Gastroesophageal sphincter (tissue), 3 donors: Measurements from ENCODE around the gene OR2B6.

Source experiments
- CTCF ChIP-seq, 4 experiments: fragments of 200-600 bp in 2 of 4; fragments of 450-650 bp in 2 of 4; sonication (generic) in 1 of 4; IDR thresholded peaks; one replicate each; pipeline ENCODE4 v1.5.1; 2017 to 2019; ENCODE audit warnings: antibody characterized with exemption in 4 of 4, mild to moderate bottlenecking in 2 of 4, moderate library complexity in 2 of 4
- EP300 ChIP-seq: sonication (generic); formaldehyde crosslinking; IDR thresholded peaks from one replicate; pipeline ENCODE4 v1.6.1; 2017; ENCODE audit warnings: antibody characterized with exemption, mild to moderate bottlenecking
- POLR2A ChIP-seq, 2 donors: fragments of 450-650 bp; IDR thresholded peaks; one replicate each; pipeline ENCODE4 v1.6.1; 2017; ENCODE audit warnings: antibody characterized with exemption in 2 of 2, mild to moderate bottlenecking in 2 of 2, moderate library complexity in 1 of 2
- POLR2AphosphoS5 ChIP-seq: sonication (generic); formaldehyde crosslinking; IDR thresholded peaks from one replicate; pipeline ENCODE4 v1.6.1; 2017; ENCODE audit warnings: antibody characterized with exemption

GRCh38 chr6:27908017-27908416, 49.0 kb upstream of the OR2B6 start:
- TF ChIP-seq CTCF (IDR thresholded peaks at IDR 0.05) (no peak), POLR2A (IDR thresholded peaks at IDR 0.05) (no peak), EP300 (no peak), POLR2AphosphoS5 (no peak)
